Tibial nerve (tissue), 4 donors: ENCODE data around the gene CLEC19A.

Experiments used
- EP300 ChIP-seq, 2 donors: sonication (generic); formaldehyde crosslinking; IDR thresholded peaks; one replicate each; pipeline ENCODE4 v1.6.1; 2017; ENCODE audit warnings: antibody characterized with exemption in 2 of 2, mild to moderate bottlenecking in 1 of 2
- TF ChIP-seq, protein P1 (sequence below), 5 experiments: fragments of 200-600 bp in 3 of 5; fragments of 450-650 bp in 2 of 5; sonication (generic) in 3 of 5; IDR thresholded peaks; one replicate each; pipeline ENCODE4 v1.5.1; 2016 to 2019; ENCODE audit warnings: antibody characterized with exemption in 5 of 5, mild to moderate bottlenecking in 3 of 5, moderate library complexity in 2 of 5

DNA sequence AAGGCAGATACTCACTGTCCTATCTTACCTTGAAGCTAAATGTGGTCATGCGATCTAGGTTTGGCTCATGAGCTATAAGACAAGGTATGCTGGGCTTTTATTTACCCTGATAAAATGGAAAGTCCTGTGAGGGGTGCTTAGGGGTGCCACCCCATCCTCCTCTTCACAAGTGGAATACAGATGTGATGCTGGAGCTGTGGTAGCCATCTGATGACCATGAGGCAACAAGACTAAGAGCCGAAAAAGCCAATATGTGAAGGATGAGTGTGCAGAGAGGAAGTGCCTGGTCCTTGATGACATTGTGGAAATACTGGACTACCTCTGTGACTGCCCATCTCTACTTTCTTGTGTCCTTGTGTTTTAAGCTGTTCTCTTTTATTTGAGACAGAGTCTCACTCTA is 74.0 kb downstream of the CLEC19A start:
- no peak for TF ChIP-seq EP300 (IDR thresholded peaks at IDR 0.05)
- TF ChIP-seq, protein P1, sequence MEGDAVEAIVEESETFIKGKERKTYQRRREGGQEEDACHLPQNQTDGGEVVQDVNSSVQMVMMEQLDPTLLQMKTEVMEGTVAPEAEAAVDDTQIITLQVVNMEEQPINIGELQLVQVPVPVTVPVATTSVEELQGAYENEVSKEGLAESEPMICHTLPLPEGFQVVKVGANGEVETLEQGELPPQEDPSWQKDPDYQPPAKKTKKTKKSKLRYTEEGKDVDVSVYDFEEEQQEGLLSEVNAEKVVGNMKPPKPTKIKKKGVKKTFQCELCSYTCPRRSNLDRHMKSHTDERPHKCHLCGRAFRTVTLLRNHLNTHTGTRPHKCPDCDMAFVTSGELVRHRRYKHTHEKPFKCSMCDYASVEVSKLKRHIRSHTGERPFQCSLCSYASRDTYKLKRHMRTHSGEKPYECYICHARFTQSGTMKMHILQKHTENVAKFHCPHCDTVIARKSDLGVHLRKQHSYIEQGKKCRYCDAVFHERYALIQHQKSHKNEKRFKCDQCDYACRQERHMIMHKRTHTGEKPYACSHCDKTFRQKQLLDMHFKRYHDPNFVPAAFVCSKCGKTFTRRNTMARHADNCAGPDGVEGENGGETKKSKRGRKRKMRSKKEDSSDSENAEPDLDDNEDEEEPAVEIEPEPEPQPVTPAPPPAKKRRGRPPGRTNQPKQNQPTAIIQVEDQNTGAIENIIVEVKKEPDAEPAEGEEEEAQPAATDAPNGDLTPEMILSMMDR (IDR thresholded peaks at IDR 0.05): no peak
